HEK293T (cell line): Measurements from ENCODE around the gene NOL12.

ENCODE experiments used
- CTCF ChIA-PET: fragments of 350-600 bp; formaldehyde crosslinking; extraction: SDS; loops from one replicate; lab custom pipeline; 2021; ENCODE audit warnings: antibody characterized with exemption, inconsistent platforms; lab: Yijun Ruan, JAX
- POLR2A ChIA-PET: fragments of 350-600 bp; formaldehyde crosslinking; extraction: SDS; loops from one replicate; lab custom pipeline; 2020; ENCODE audit warnings: antibody characterized with exemption, inconsistent platforms; lab: Yijun Ruan, JAX
- DNase-seq: peaks from one replicate; pipeline ENCODE4 v3.0.0; 2012; ENCODE audit warnings: mixed read lengths; ENCODE audit errors: extremely low spot score
- ARNT ChIP-seq: fragments of 450-650 bp; IDR thresholded peaks from 2 replicates; pipeline ENCODE4 v1.6.1; 2017; ENCODE audit warnings: mild to moderate bottlenecking
- BHLHE40 ChIP-seq: fragments of 450-650 bp; IDR thresholded peaks from 2 replicates; pipeline ENCODE4 v1.6.1; 2016; ENCODE audit warnings: mild to moderate bottlenecking, moderate library complexity, borderline replicate concordance
- CTBP1 ChIP-seq: fragments of 450-650 bp; IDR thresholded peaks from 2 replicates; pipeline ENCODE4 v1.6.1; 2016; ENCODE audit warnings: borderline replicate concordance
- ELF4 ChIP-seq: fragments of 450-650 bp; IDR thresholded peaks from 2 replicates; pipeline ENCODE4 v1.6.1; 2017; ENCODE audit warnings: antibody characterized with exemption
- FOXA1 ChIP-seq: fragments of 450-650 bp; IDR thresholded peaks from 2 replicates; pipeline ENCODE4 v1.6.1; 2016; ENCODE audit warnings: mild to moderate bottlenecking
- FOXK2 ChIP-seq: fragments of 450-650 bp; IDR thresholded peaks from 2 replicates; pipeline ENCODE4 v1.6.1; 2016; ENCODE audit warnings: mild to moderate bottlenecking
- FOXM1 ChIP-seq: fragments of 450-650 bp; IDR thresholded peaks from 2 replicates; pipeline ENCODE4 v1.6.1; 2017; ENCODE audit warnings: mild to moderate bottlenecking, borderline replicate concordance
- HDGF ChIP-seq: fragments of 450-650 bp; IDR thresholded peaks from 2 replicates; pipeline ENCODE4 v1.6.1; 2017; ENCODE audit warnings: antibody characterized with exemption, borderline replicate concordance
- L3MBTL2 ChIP-seq: fragments of 450-650 bp; conservative IDR thresholded peaks from 2 replicates; pipeline ENCODE4 v1.6.1; 2016; ENCODE audit warnings: mild to moderate bottlenecking
- LEF1 ChIP-seq: fragments of 450-650 bp; IDR thresholded peaks from 2 replicates; pipeline ENCODE4 v1.6.1; 2017; ENCODE audit warnings: mild to moderate bottlenecking, borderline replicate concordance
- NFRKB ChIP-seq: fragments of 450-650 bp; IDR thresholded peaks from 2 replicates; pipeline ENCODE4 v1.6.1; 2016; ENCODE audit warnings: mild to moderate bottlenecking, moderate library complexity
- PKNOX1 ChIP-seq: fragments of 450-650 bp; IDR thresholded peaks from 2 replicates; pipeline ENCODE4 v1.6.1; 2016
- SP1 ChIP-seq: fragments of 450-650 bp; IDR thresholded peaks from 2 replicates; pipeline ENCODE4 v1.6.1; 2017
- SUZ12 ChIP-seq: fragments of 450-650 bp; IDR thresholded peaks from 2 replicates; pipeline ENCODE4 v1.6.1; 2016; ENCODE audit warnings: mild to moderate bottlenecking
- TARDBP ChIP-seq: fragments of 450-650 bp; IDR thresholded peaks from 2 replicates; pipeline ENCODE4 v1.6.1; 2016
- ZNF384 ChIP-seq: fragments of 450-650 bp; IDR thresholded peaks from 2 replicates; pipeline ENCODE4 v1.6.1; 2016

NOL12 gene

GRCh38 chr22:37661160-37661924, 24.8 kb upstream of the NOL12 start:
- ChIA-PET CTCF (interaction anchor here (0.6 to 5.3 kb wide), 15 partner anchors 10 to 371 kb away, joined by 3 to 40 read pairs (median 4); partner anchors contain the start of gene NOL12), POLR2A (interaction anchor here (0.6 to 6.3 kb wide), 11 partner anchors 12 to 146 kb away, joined by 3 to 105 read pairs (median 6); partner anchors contain the start of genes GCAT, GGA1, LGALS1 and NOL12)
- peak; percentile 64 for DNase-seq
- TF ChIP-seq LEF1, result no peak
- TF ChIP-seq PKNOX1, result peak; percentile 75
- peak; percentile 87 for TF ChIP-seq ZNF384
- peak; percentile 77; the same call in 1 of the 2 replicates for TF ChIP-seq CTBP1
- TF ChIP-seq BHLHE40, result no peak

- CTCF ChIA-PET, result interaction anchor here (0.8 to 5.3 kb wide), 10 partner anchors 10 to 201 kb away, joined by 3 to 40 read pairs (median 4); partner anchors contain the start of gene NOL12
These were observed 24.1 kb upstream of the NOL12 start for GRCh38 chr22:37662039-37662438.

DNA sequence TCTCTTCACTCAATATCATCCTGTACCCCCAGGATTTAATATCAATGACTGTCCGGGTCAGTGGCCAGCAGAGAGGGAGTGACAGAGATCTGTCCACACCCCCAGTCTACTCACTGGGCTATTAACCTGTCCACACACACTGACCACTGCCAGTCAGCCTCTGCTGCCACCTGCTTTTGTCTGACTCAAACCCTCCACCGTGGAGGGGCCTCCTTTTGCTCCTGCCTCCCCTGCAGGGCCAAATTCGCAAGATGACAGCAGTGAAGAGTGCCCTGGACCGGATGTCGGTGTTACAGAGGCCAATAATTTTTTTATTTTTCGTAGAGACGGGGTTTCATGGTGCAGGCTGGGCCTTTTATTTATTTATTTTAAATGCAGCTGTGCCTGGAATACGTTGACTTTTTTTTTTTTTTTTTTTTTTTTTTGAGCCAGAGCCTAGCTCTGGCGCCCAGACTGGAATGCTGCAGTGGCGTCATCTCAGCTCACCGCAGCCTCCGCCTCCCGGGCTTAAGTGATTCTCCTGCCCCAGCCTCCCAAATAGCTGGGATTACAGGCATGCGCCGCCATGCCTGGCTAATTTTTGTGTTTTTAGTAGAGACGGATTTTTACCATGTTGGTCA, 22.5 kb upstream of the NOL12 start:
- CTCF ChIA-PET, result interaction anchor here (0.6 to 1.2 kb wide), 2 partner anchors 20 to 232 kb away, joined by 3 read pairs; no protein-coding TSS in a partner anchor

More at GRCh38 chr22:37662039-37662438, 24.1 kb upstream of the NOL12 start:
- TF ChIP-seq LEF1 (no peak), NFRKB (no peak), SUZ12 (no peak), TARDBP (no peak), FOXK2 (no peak), PKNOX1 (no peak), CTBP1 (no peak), ELF4 (no peak), FOXA1 (no peak), ZNF384 (no peak), SP1 (no peak)
- POLR2A ChIA-PET, result interaction anchor here (1.2 to 6.3 kb wide), 5 partner anchors 11 to 140 kb away, joined by 3 to 105 read pairs (median 13); partner anchors contain the start of genes GGA1, LGALS1 and NOL12
- DNase-seq, result no peak

GRCh38 chr22:37664249-37665101, 21.7 kb upstream of the NOL12 start:
- ChIA-PET POLR2A (no interaction called here), CTCF (interaction anchor here (1.2 kb wide), 1 partner anchor 21 kb away, joined by 3 read pairs; no protein-coding TSS in a partner anchor)

More for the DNA sequence above, 22.5 kb upstream of the NOL12 start:
- no peak for DNase-seq
- TF ChIP-seq ZNF384 (peak; percentile 80), BHLHE40 (no peak)
- POLR2A ChIA-PET, result no interaction called here

DNA sequence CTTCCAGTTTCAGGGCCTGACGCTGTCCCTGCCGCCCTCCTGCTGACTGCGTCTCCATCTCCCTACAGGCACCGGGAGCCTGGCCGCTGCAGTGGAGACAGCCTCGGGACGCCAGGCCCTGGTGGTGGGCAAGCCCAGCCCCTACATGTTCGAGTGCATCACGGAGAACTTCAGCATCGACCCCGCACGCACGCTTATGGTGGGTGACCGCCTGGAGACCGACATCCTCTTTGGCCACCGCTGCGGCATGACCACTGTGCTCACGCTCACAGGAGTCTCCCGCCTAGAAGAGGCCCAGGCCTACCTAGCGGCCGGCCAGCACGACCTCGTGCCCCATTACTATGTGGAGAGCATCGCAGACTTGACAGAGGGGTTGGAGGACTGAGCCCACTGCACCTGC, 20.7 kb upstream of the NOL12 start:
- no peak for DNase-seq
- ChIA-PET CTCF (no interaction called here), POLR2A (interaction anchor here (1.0 kb wide), 1 partner anchor 10 kb away, joined by 3 read pairs; the partner anchor contains the start of gene LGALS1)
- no peak for TF ChIP-seq SP1
- no peak for TF ChIP-seq ARNT
- no peak for TF ChIP-seq FOXM1
- no peak for TF ChIP-seq PKNOX1
- TF ChIP-seq ZNF384, result no peak
- no peak for TF ChIP-seq LEF1
- no peak for TF ChIP-seq TARDBP
- TF ChIP-seq ELF4, result no peak
- TF ChIP-seq HDGF, result no peak
- no peak for TF ChIP-seq BHLHE40
- TF ChIP-seq L3MBTL2, result no peak
- TF ChIP-seq FOXA1, result no peak
- no peak for TF ChIP-seq SUZ12
- no peak for TF ChIP-seq CTBP1
- no peak for TF ChIP-seq NFRKB
- TF ChIP-seq FOXK2, result no peak

More at GRCh38 chr22:37664249-37665101, 21.7 kb upstream of the NOL12 start:
- no peak for TF ChIP-seq PKNOX1
- TF ChIP-seq NFRKB, result no peak
- no peak for TF ChIP-seq SUZ12
- TF ChIP-seq ARNT, result no peak
- TF ChIP-seq HDGF, result no peak
- TF ChIP-seq ZNF384, result no peak
- no peak for TF ChIP-seq ELF4
- no peak for TF ChIP-seq CTBP1
- TF ChIP-seq FOXA1, result no peak
- DNase-seq, result no peak
